ENCODE results near the gene GNL3. TPM values are rescaled to one million over a fixed set of nuclear protein-coding genes. Genes with fewer than 3 reads are reported as not detected.
"Not testable (repeated sequence)": the region's sequence is repeated elsewhere in the genome, so short reads cannot be mapped to it uniquely, and the experiment has no call there.

GNL3 gene
- total RNA-seq, 2 donors from 2014 or later = 38.2 to 136 TPM

- Histone ChIP-seq H3K36me3 (peaks cover 10% of the 10 kb centered on the region), H3K4me3 (no peak overlapping the region), H3K27me3 (replicated peaks; ENCODE audit: insufficient read depth) (no peaks in the 10 kb centered on the region), H3K27ac (peak overlapping the region; percentile 60 to 65), H3K9me3 (no peaks in the 10 kb centered on the region), H3K4me1 (ENCODE audit: control insufficient read depth in 1 of 2, low read depth in 2 of 2) (peaks cover 5 to 22% of the 10 kb centered on the region in 2 donors)
- no peak for DNase-seq (ENCODE audit: low spot score)
- ATAC-seq (ENCODE audit: insufficient number of reproducible peaks, low FRiP score, low read depth) = no peak
- TF ChIP-seq CTCF (IDR thresholded peaks at IDR 0.05) = no peak
Observed at GRCh38 chr3:52671676-52672075, 14.2 kb upstream of the GNL3 start.

- not testable (repeated sequence) for H3K27ac ChIP-seq; H3K9me3 ChIP-seq; H3K4me1 ChIP-seq (ENCODE audit: control insufficient read depth in 1 of 2, low read depth in 2 of 2); H3K4me3 ChIP-seq; H3K27me3 ChIP-seq (replicated peaks; ENCODE audit: insufficient read depth); ATAC-seq (ENCODE audit: insufficient number of reproducible peaks, low FRiP score, low read depth); DNase-seq (ENCODE audit: low spot score)
- peaks cover 31% of the 10 kb centered on the region for H3K36me3 ChIP-seq
Observed at GRCh38 chr3:52676201-52676600, 9.6 kb upstream of the GNL3 start.

- ATAC-seq (ENCODE audit: insufficient number of reproducible peaks, low FRiP score, low read depth) = no peak
- peaks cover 31% of the 10 kb centered on the region for H3K36me3 ChIP-seq
- no peak overlapping the region for H3K4me3 ChIP-seq
- H3K27ac ChIP-seq = no peak overlapping the region
- no peak for DNase-seq (ENCODE audit: low spot score)
- H3K4me1 ChIP-seq (ENCODE audit: control insufficient read depth in 1 of 2, low read depth in 2 of 2) = peaks cover 6 to 25% of the 10 kb centered on the region in 2 donors
- no peak for TF ChIP-seq CTCF (IDR thresholded peaks at IDR 0.05)
- H3K27me3 ChIP-seq (replicated peaks; ENCODE audit: insufficient read depth) = no peaks in the 10 kb centered on the region
- no peaks in the 10 kb centered on the region for H3K9me3 ChIP-seq
Observed at GRCh38 chr3:52678265-52679198, 7.3 kb upstream of the GNL3 start.

DNA sequence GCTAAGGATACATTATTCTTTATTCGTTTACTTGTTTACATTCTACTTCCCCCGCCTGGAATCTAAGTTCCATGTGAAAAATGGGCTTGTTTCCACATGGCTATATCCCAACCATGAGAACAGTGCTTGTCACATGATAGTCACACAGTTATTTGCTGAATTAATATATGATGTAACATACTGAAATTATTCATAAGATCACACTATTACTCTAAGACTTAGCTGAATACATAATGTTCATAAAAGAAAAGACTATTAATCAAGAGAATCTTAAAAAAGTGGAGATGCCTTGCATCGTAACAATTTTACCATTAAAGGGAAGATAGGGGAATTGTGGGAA is 6.7 kb upstream of the GNL3 start:
- peaks cover 31% of the 10 kb centered on the region for H3K36me3 ChIP-seq
- DNase-seq (ENCODE audit: low spot score) (no peak), ATAC-seq (ENCODE audit: insufficient number of reproducible peaks, low FRiP score, low read depth) (no peak)
- H3K9me3 ChIP-seq = no peaks in the 10 kb centered on the region
- no peak overlapping the region for H3K4me3 ChIP-seq
- peaks cover 10 to 31% of the 10 kb centered on the region in 2 donors for H3K4me1 ChIP-seq (ENCODE audit: control insufficient read depth in 1 of 2, low read depth in 2 of 2)
- no peaks in the 10 kb centered on the region for H3K27me3 ChIP-seq (replicated peaks; ENCODE audit: insufficient read depth)
- H3K27ac ChIP-seq = no peak overlapping the region
- TF ChIP-seq CTCF (IDR thresholded peaks at IDR 0.05) = no peak

GRCh38 chr3:52679811-52680210 is 6.0 kb upstream of the GNL3 start:
- Histone ChIP-seq H3K9me3 (no peaks in the 10 kb centered on the region), H3K36me3 (peaks cover 31% of the 10 kb centered on the region), H3K27ac (no peak overlapping the region), H3K27me3 (replicated peaks; ENCODE audit: insufficient read depth) (no peaks in the 10 kb centered on the region), H3K4me1 (ENCODE audit: control insufficient read depth in 1 of 2, low read depth in 2 of 2) (peaks cover 17 to 37% of the 10 kb centered on the region in 2 donors), H3K4me3 (no peak overlapping the region)
- ATAC-seq (ENCODE audit: insufficient number of reproducible peaks, low FRiP score, low read depth) (no peak), DNase-seq (ENCODE audit: low spot score) (no peak)
- TF ChIP-seq CTCF (IDR thresholded peaks at IDR 0.05) = no peak

All from thoracic aorta (tissue), 2 donors.